ENCODE measurements around the gene ITSN1. TPM values are rescaled to one million over a fixed set of nuclear protein-coding genes. Genes with fewer than 3 reads are reported as not detected.

Gene ITSN1
- total RNA-seq, 1 donor from 2014 or later: 77.5 TPM

DNA sequence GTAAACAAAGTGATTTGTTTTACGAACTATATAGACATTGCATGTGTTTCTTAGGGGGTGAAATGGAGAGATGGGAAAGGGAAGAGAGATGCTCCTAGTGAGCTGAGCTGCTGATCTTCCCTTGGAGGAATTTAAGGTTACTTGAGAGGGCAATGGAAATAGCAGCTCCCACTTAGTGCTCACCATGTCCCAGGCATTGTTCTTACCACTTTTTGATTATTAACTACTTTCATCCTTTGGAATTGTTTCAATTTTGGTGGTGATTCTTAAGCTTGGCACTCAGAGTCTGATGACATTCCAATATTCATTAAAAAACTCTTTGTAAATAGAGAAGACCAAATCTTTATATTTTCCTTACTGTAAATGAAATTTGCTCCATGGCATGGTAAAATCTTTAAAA is 124.9 kb downstream of the ITSN1 start:
- peaks cover 36% of the 10 kb centered on the region for H3K36me3 Mint-ChIP-seq
- no peak overlapping the region for H3K4me3 Mint-ChIP-seq
- no peak for DNase-seq (ENCODE audit: low spot score in 2 of 2, unreplicated experiment in 2 of 2)
- H3K4me1 Mint-ChIP-seq: peaks cover 41% of the 10 kb centered on the region
- no peaks in the 10 kb centered on the region for H3K27me3 Mint-ChIP-seq (ENCODE audit: low read depth)
- no peak overlapping the region for H3K27ac Mint-ChIP-seq
- no peak for TF ChIP-seq CTCF (IDR thresholded peaks at IDR 0.05; ENCODE audit: unreplicated experiment)
- H3K9me3 Mint-ChIP-seq: peaks cover 9% of the 10 kb centered on the region

DNA sequence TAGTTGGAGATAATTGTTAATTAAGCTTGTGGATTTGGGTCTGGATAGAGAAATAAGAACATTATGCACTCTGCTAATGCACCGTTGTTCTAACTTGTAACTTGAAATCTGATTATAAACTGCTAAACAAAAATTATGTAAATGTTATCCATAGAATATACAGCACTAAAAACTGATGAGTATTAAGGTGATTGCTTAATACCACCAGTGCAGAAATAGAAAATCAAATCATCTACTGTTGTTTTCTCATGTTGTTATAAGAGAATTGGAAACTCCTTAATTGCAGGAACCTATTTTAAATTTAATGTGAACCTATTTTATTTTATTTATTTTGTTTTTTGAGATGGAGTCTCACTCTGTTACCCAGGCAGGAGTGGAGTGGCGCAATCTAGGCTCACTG is 125.7 kb downstream of the ITSN1 start:
- H3K36me3 Mint-ChIP-seq: peaks cover 41% of the 10 kb centered on the region
- no peaks in the 10 kb centered on the region for H3K27me3 Mint-ChIP-seq (ENCODE audit: low read depth)
- no peak overlapping the region for H3K4me3 Mint-ChIP-seq
- no peak overlapping the region for H3K27ac Mint-ChIP-seq
- DNase-seq (ENCODE audit: low spot score in 2 of 2, unreplicated experiment in 2 of 2): no peak
- H3K4me1 Mint-ChIP-seq: peaks cover 37% of the 10 kb centered on the region
- no peak for TF ChIP-seq CTCF (IDR thresholded peaks at IDR 0.05; ENCODE audit: unreplicated experiment)
- peaks cover 13% of the 10 kb centered on the region for H3K9me3 Mint-ChIP-seq

DNA sequence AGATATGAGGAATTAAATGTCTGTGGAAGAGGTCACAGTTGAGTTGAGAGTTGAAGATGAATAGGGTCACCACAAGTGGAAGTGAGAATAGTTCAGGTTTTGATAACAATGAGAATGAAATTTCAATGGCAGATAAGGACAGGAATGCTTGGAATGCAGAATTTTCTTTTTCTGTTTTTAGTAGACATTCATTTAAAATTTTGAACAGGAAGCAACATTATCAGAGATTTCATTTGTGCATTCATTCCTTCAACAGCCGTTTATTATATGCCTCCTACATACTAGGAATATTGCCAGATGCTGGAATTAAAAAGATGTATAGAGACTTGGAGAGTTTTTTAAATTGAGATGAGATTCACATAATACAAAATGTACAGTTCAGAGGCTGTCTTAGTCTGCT is 126.8 kb downstream of the ITSN1 start:
- no peak for TF ChIP-seq CTCF (IDR thresholded peaks at IDR 0.05; ENCODE audit: unreplicated experiment)
- Mint-ChIP-seq H3K27me3 (ENCODE audit: low read depth) (no peaks in the 10 kb centered on the region), H3K4me1 (peaks cover 29% of the 10 kb centered on the region), H3K4me3 (no peak overlapping the region), H3K36me3 (peaks cover 41% of the 10 kb centered on the region), H3K27ac (peak overlapping the region; percentile 14), H3K9me3 (peaks cover 13% of the 10 kb centered on the region)
- no peak for DNase-seq (ENCODE audit: low spot score in 2 of 2, unreplicated experiment in 2 of 2)

DNA sequence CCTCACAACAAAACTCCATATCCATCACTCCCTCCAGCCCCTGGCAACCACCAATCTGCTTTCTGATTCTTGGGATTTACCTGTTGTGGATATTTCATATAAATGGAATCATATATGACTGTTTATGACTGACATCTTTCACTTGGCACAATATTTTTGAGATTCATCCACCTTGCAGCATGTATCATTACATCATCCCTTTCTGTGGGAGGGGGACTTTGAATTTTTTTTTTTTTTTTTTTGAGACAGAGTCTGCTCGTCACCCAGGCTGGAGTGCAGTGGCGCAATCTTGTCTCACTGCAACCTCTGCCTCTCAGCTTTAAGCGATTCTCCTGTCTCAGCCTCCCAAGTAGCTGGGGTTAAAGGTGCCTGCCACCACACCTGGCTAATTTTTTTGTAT is 128.2 kb downstream of the ITSN1 start:
- no peak for DNase-seq (ENCODE audit: low spot score in 2 of 2, unreplicated experiment in 2 of 2)
- Mint-ChIP-seq H3K36me3 (peaks cover 47% of the 10 kb centered on the region), H3K27ac (no peak overlapping the region), H3K27me3 (ENCODE audit: low read depth) (no peaks in the 10 kb centered on the region), H3K4me1 (peaks cover 24% of the 10 kb centered on the region), H3K9me3 (peaks cover 13% of the 10 kb centered on the region), H3K4me3 (no peak overlapping the region)
- TF ChIP-seq CTCF (IDR thresholded peaks at IDR 0.05; ENCODE audit: unreplicated experiment): no peak

DNA sequence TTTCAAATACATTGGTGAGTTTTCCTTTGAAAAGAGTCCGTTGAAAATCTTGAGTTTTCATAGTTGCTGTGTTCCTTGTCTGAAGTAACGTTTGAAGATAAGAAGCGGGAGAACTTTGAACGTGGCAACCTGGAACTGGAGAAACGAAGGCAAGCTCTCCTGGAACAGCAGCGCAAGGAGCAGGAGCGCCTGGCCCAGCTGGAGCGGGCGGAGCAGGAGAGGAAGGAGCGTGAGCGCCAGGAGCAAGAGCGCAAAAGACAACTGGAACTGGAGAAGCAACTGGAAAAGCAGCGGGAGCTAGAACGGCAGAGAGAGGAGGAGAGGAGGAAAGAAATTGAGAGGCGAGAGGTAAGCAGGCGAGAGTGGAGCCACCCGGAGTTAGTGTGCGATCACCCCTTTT is 129.7 kb downstream of the ITSN1 start:
- Mint-ChIP-seq H3K4me1 (peaks cover 22% of the 10 kb centered on the region), H3K27ac (no peak overlapping the region), H3K27me3 (ENCODE audit: low read depth) (no peaks in the 10 kb centered on the region), H3K9me3 (peaks cover 13% of the 10 kb centered on the region), H3K4me3 (no peak overlapping the region), H3K36me3 (peaks cover 48% of the 10 kb centered on the region)
- TF ChIP-seq CTCF (IDR thresholded peaks at IDR 0.05; ENCODE audit: unreplicated experiment): no peak
- no peak for DNase-seq (ENCODE audit: low spot score in 2 of 2, unreplicated experiment in 2 of 2)

- Mint-ChIP-seq H3K4me1 (peaks cover 4% of the 10 kb centered on the region), H3K4me3 (no peak overlapping the region), H3K27me3 (ENCODE audit: low read depth) (no peaks in the 10 kb centered on the region), H3K9me3 (peaks cover 29% of the 10 kb centered on the region), H3K36me3 (peaks cover 63% of the 10 kb centered on the region), H3K27ac (no peak overlapping the region)
- no peak for TF ChIP-seq CTCF (IDR thresholded peaks at IDR 0.05; ENCODE audit: unreplicated experiment)
- no peak for DNase-seq (ENCODE audit: low spot score in 2 of 2, unreplicated experiment in 2 of 2)
These were observed 132.2 kb downstream of the ITSN1 start for GRCh38 chr21:33774551-33774950.
